NCI-H524 treated with DMSO at 0.1 percent for 48 hours (cell line): Measurements from ENCODE around the gene TXNDC12.

ENCODE experiments used
- DNase-seq: peaks from one replicate; lab custom pipeline; 2025; lab: John Stamatoyannopoulos, UW

The TXNDC12 gene

DNA sequence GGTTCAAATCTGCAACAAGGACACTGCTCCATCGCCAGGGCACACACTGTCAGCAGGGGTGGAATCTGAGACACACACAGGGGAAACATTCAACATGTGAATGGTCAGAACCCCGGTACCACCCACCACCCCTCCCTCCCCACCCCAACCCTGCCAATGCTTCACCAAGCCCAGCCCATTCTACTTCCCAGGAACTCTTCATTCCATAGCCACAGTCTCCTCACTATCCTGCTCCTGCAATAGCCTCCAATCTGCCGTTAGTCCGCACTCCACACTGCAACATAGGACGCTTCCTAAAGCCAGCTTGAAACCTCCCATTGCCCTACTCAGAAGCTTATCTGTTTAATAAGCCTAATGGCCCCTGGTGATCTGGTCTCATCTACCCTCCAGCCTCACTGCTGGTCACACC lies 57.0 kb downstream of the TXNDC12 start:
- peak; percentile 40 for DNase-seq

DNA sequence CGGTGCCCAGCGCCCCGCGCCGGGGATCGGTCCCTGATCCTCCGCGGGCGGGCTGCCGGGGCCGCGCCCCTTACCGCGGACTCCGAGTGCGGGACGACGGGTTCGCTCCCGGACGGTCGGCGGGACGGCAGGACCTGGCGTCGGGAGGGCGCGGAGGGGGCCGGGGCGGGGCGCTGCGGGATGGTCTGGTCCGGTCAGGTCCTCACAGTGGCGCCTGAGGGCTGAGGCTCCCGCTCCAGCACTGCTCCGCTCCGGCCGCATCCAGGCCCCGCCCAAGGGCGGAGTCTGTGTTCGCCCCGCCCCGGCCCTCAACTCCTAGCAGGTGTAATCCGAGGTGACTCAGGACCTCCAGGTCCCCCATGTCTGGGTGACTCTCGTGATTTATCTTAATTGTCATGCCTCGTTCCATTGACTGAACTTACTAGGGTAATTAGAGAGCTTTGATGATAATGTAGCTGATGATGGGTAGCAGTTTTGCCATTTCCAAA lies 64.5 kb downstream of the TXNDC12 start, which contains the start of gene RAB3B:
TSS of gene RAB3B (minus strand) at position 223 of the 488 bp plus-strand sequence. CDS start 13,583 bp downstream, outside the sequence.
- no peak for DNase-seq

DNA sequence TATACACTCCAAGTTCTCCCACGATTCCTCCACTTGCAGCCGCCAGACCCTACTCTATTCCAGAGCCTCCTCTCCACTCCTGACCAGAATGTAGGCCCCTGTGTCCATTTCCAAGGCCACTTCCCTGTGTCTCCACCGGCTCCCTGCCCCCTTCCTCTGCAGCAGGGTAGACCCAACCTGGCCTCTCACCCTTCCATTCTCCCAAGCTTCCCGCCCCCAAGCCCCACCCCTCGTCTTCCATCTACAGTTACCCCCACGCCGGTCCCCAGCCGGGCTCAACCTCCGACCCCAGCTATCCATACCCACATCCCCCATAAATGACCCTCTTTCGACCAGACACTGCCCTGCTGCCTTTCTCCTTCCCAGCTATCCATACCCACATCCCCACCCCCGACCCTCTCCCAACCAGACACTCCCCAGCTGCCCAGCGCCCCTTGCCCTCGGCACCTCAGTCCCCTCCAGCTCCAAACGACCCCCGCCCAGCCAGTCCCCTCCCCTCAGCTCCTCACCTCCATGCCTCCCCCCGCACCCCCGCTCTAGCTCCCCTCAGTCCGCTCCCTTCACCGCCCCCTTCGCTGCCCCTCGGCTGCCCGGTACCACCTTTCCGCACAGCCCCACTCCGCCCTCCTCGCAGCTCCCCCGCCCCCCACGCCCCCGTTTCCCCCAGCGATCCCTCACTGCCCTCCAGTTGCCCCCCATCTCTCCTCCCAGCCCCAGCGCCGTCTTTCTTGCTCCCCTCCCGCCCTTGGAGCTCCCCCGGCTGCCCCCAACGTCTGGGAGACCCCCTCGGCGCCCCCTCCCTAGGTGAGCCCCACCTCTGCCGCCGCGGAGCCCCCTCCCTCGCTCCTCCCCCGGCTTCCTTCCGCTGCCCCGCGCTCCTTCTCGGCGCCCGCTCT lies 65.2 kb downstream of the TXNDC12 start:
- no peak for DNase-seq

DNA sequence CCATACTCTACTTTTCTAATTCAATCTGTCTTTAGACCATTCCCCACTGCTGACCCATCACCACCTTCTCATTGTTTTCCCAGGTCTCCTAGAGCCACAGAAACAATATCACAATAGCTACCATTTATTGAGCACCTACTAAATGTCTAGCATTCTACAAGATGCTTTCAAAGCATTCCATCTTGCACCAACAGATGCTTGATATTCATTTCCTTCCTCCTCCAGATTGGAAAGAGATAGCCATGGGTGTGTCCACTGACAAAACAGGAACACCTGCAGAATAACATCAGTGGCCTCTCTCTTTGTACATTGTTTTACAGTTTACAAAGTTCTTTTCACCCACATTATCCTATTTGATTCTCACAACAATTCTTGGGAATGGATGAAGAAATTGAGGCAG lies 66.7 kb downstream of the TXNDC12 start:
- no peak for DNase-seq

DNA sequence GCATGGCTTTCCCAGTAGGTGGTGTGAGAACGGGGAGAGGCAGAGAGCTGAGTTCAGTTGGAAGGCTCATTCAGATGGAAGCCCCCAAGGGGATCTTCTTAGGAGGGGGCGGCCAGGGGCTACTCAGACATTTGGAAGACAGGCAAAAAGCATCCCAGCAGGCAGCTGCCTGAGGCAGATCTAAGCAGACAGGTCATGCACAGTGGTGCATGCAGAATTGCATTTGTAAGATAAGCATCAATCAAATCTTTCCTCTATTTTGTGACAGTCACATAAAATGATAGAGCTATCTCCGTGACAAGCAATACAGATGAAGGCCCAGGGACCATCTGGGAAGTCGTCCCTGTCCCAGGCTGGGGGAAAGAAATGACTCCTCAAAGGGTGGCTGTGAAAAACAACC lies 68.3 kb downstream of the TXNDC12 start:
- DNase-seq: no peak

DNA sequence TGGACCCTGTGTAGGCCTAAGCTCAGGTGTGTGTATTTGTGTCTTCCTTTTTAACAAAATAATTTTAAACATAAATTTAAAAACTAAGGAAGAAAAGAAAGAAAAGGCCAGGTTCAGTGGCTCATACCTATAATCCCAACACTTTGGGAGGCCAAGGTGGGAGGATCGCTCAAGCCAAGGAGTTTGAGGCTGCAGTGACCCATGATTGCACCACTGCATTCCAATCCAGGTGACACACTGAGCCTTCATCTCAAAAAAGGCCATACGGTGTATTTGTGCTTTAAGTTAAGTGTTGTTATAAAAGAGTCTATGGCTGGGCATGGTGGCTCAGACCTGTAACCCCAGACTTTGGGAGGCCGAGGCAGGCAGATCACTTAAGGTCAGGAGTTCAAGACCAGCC lies 72.8 kb downstream of the TXNDC12 start:
- DNase-seq: no peak

DNA sequence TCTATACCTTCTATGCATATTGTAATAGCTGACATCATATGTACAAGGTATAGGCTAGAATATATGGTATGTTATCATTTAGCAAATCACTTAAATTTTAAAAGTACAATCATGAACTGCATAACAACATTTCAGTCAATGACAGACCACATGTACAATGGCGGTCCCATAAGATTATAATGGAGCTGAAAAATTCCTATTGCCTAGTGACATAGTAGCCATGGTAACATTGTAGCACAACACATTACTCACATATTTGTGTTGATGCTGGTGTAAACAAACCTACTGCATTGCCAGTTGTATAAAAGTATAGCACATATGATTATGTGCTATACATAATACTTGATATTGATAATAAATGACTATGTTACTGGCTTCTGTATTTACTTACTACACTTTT lies 73.4 kb downstream of the TXNDC12 start:
- no peak for DNase-seq

DNA sequence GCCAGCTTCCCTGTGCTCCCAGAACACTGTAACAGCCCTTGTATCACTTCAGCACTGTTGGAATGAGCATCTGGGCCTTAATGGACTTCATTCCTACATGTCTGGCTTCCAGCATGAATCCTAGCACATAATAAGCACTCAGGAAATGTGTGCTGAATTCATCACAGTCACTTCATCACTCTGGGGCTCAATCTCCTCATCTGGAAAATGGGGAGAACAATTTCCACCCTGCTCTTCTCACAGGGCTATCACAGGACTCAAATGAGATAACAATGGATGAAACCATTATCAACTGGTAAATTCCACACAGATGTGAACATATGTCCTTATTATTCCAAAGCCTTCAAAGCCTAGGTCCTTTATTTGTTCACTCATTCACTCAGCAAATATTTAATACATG lies 76.9 kb downstream of the TXNDC12 start:
- no peak for DNase-seq

DNA sequence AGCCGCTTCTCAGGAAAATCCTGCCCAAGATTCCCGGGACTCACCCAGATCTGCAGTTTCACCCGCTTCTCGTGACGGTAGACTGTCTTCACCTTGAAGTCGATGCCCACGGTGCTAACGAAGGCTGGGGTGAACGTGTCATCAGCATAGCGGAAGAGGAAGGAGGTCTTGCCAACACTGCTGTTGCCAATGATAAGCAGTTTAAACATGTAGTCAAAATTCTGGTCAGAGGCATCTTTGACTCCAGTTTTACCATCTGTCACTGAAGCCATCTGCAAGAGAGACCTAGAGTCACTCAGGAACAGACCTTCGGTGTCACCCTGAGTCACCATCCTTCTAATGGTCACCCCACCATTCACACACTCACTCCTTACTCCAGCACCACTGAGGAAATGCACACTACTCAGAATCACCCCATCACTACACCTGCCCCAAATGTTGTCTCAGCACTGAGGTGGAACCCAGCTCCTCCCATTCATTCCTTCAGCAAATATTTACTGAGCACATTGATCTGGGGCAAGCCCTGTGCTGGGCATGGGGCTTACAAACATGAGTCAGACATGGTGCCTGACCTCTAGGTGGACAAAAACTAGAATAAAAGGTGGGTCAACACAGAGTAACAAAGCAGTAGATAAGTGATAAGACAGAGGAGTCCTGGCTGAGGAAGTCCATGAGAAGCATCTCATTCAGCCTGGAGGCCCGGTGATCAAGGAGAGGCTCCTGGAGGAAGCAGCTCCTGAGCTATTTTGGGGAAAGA lies 78.0 kb downstream of the TXNDC12 start:
- DNase-seq: no peak

DNA sequence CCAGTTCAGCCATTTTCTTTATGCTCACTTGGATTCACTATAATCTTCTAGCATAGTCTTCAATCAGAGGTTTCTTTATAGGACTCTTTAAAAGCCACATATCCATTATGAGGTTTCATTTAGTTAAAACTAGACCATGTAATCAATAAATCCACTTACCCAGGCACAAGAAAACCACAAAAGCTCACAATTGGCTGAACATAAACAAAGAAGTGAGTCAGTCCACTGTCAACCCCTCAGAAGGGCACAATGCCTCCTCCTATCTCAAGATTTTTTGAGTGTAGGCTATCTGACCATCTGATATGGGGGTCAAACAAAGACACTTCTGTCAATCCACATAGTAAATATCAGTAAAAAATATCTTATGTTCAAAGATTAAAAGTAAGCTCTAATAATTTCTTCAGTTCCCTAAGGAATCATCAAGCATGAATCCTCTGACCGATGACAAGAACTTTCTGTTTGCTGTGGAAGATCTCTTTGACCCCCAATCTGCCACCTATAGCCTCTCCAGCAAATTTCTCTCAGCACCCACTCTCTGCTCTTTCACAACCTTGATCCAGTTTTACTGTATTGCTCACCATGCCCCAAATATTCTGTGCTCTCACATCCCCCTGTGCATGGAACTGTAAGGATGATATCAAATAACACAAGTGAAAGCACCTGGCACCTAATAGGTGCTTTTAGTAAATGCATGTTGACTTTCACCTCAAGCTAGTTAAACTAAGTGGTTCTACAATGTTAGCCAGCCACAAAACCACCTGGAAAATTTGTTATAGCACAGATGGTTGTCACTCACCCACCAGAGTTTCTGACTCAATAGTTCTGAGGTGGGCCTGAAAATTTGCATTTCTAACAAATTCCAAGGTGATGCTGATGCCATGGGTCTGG lies 81.2 kb downstream of the TXNDC12 start:
- no peak for DNase-seq
